Measurements from ENCODE around the gene TUBGCP3.
"Not testable (repeated sequence)": the region's sequence is repeated elsewhere in the genome, so short reads cannot be mapped to it uniquely, and the experiment has no call there.

TUBGCP3 gene

GRCh38 chr13:112636401-112636975, 48.5 kb upstream of the TUBGCP3 start:
- Histone ChIP-seq H3K36me3 (ENCODE audit: insufficient read depth, low read length) (no peaks in the 10 kb centered on the region), H3K9ac (ENCODE audit: low read length) (no peak overlapping the region), H3K27ac (ENCODE audit: low read depth, low read length, poor library complexity, severe bottlenecking) (no peak overlapping the region), H3K9me2 (ENCODE audit: low read depth, low read length) (no peaks in the 10 kb centered on the region), H3K4me3 (ENCODE audit: low read depth, low read length, poor library complexity, severe bottlenecking) (no peak overlapping the region), H2AFZ (ENCODE audit: low read length) (no peak overlapping the region), H3K27me3 (ENCODE audit: insufficient read depth, low read length) (no peaks in the 10 kb centered on the region), H3K4me2 (ENCODE audit: low read length) (no peak overlapping the region), H3K9me3 (ENCODE audit: low read length) (no peaks in the 10 kb centered on the region), H4K20me1 (ENCODE audit: insufficient read depth, low read length) (no peaks in the 10 kb centered on the region), H3F3A (ENCODE audit: insufficient read depth, low read length) (no peaks in the 10 kb centered on the region), H3K4me1 (ENCODE audit: insufficient read depth, low read length, severe bottlenecking) (no peaks in the 10 kb centered on the region), H3K79me2 (ENCODE audit: insufficient read depth, low read length) (no peaks in the 10 kb centered on the region)
- TF ChIP-seq CTCF (IDR thresholded peaks at IDR 0.05; ENCODE audit: low read length) (no peak), EZH2 (IDR thresholded peaks at IDR 0.05; ENCODE audit: borderline replicate concordance, low read length) (no peak)

- Histone ChIP-seq H3F3A (ENCODE audit: insufficient read depth, low read length) (no peaks in the 10 kb centered on the region), H3K4me3 (ENCODE audit: low read depth, low read length, poor library complexity, severe bottlenecking) (no peak overlapping the region)
These were observed 47.4 kb upstream of the TUBGCP3 start for GRCh38 chr13:112635323-112635722.

DNA sequence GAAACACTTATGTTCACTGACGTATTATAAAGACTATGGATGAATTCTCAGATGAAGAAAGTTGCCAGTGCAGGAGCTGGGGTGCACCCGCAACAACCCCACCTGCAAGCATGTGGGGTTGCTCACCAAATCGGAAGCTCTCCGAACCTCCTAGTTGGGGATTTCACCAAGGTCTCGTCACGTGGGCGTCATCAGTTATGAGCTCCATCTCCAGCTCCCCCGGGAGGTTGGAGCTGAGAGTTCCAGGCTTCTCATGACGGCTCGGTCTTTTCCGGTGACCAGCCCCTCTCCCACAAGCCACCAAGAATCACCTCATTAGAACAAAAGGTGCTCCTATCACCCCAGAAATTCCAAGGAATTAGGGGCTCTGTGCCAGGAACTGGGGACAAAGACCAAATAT, 46.1 kb upstream of the TUBGCP3 start:
- Histone ChIP-seq H3K9me2 (ENCODE audit: low read depth, low read length) (no peaks in the 10 kb centered on the region), H4K20me1 (ENCODE audit: insufficient read depth, low read length) (no peaks in the 10 kb centered on the region), H3F3A (ENCODE audit: insufficient read depth, low read length) (no peaks in the 10 kb centered on the region), H2AFZ (ENCODE audit: low read length) (no peak overlapping the region), H3K79me2 (ENCODE audit: insufficient read depth, low read length) (no peaks in the 10 kb centered on the region), H3K4me2 (ENCODE audit: low read length) (no peak overlapping the region), H3K36me3 (ENCODE audit: insufficient read depth, low read length) (no peaks in the 10 kb centered on the region), H3K9me3 (ENCODE audit: low read length) (no peaks in the 10 kb centered on the region), H3K9ac (ENCODE audit: low read length) (no peak overlapping the region), H3K4me3 (ENCODE audit: low read depth, low read length, poor library complexity, severe bottlenecking) (no peak overlapping the region), H3K4me1 (ENCODE audit: insufficient read depth, low read length, severe bottlenecking) (no peaks in the 10 kb centered on the region), H3K27me3 (ENCODE audit: insufficient read depth, low read length) (no peaks in the 10 kb centered on the region), H3K27ac (ENCODE audit: low read depth, low read length, poor library complexity, severe bottlenecking) (no peak overlapping the region)
- no peak for TF ChIP-seq CTCF (IDR thresholded peaks at IDR 0.05; ENCODE audit: low read length)
- TF ChIP-seq EZH2 (IDR thresholded peaks at IDR 0.05; ENCODE audit: borderline replicate concordance, low read length): no peak

More at GRCh38 chr13:112635323-112635722, 47.4 kb upstream of the TUBGCP3 start:
- TF ChIP-seq CTCF (IDR thresholded peaks at IDR 0.05; ENCODE audit: low read length) (no peak), EZH2 (IDR thresholded peaks at IDR 0.05; ENCODE audit: borderline replicate concordance, low read length) (no peak)
- Histone ChIP-seq H3K9ac (ENCODE audit: low read length) (no peak overlapping the region), H3K9me2 (ENCODE audit: low read depth, low read length) (no peaks in the 10 kb centered on the region), H4K20me1 (ENCODE audit: insufficient read depth, low read length) (no peaks in the 10 kb centered on the region), H3K27ac (ENCODE audit: low read depth, low read length, poor library complexity, severe bottlenecking) (no peak overlapping the region), H3K79me2 (ENCODE audit: insufficient read depth, low read length) (no peaks in the 10 kb centered on the region), H3K9me3 (ENCODE audit: low read length) (no peaks in the 10 kb centered on the region), H2AFZ (ENCODE audit: low read length) (no peak overlapping the region), H3K4me1 (ENCODE audit: insufficient read depth, low read length, severe bottlenecking) (no peaks in the 10 kb centered on the region), H3K4me2 (ENCODE audit: low read length) (no peak overlapping the region), H3K27me3 (ENCODE audit: insufficient read depth, low read length) (no peaks in the 10 kb centered on the region), H3K36me3 (ENCODE audit: insufficient read depth, low read length) (no peaks in the 10 kb centered on the region)

GRCh38 chr13:112630226-112630625, 42.3 kb upstream of the TUBGCP3 start:
- not testable (repeated sequence) for H4K20me1 ChIP-seq (ENCODE audit: insufficient read depth, low read length); H3K9ac ChIP-seq (ENCODE audit: low read length); H3K27me3 ChIP-seq (ENCODE audit: insufficient read depth, low read length); H2AFZ ChIP-seq (ENCODE audit: low read length); H3K4me2 ChIP-seq (ENCODE audit: low read length); H3K36me3 ChIP-seq (ENCODE audit: insufficient read depth, low read length); H3K9me2 ChIP-seq (ENCODE audit: low read depth, low read length); H3K27ac ChIP-seq (ENCODE audit: low read depth, low read length, poor library complexity, severe bottlenecking); H3F3A ChIP-seq (ENCODE audit: insufficient read depth, low read length); H3K4me1 ChIP-seq (ENCODE audit: insufficient read depth, low read length, severe bottlenecking); H3K79me2 ChIP-seq (ENCODE audit: insufficient read depth, low read length); H3K4me3 ChIP-seq (ENCODE audit: low read depth, low read length, poor library complexity, severe bottlenecking); H3K9me3 ChIP-seq (ENCODE audit: low read length)

Data from OCI-LY1 (cell line).